HCEC 1CT (cell line): ENCODE data around the gene GJB3.

ENCODE experiments used
- DNase-seq: peaks from one replicate; pipeline ENCODE4 v3.0.0-alpha.2; 2017

The GJB3 gene

GRCh38 chr1:34827341-34827941 is 46.4 kb downstream of the GJB3 start:
- DNase-seq: no peak

- DNase-seq: no peak
These were observed 47.6 kb downstream of the GJB3 start for GRCh38 chr1:34828611-34829010.

GRCh38 chr1:34829250-34829649 is 48.2 kb downstream of the GJB3 start:
- no peak for DNase-seq

- no peak for DNase-seq
These were observed 50.8 kb downstream of the GJB3 start for GRCh38 chr1:34831721-34832246.

DNA sequence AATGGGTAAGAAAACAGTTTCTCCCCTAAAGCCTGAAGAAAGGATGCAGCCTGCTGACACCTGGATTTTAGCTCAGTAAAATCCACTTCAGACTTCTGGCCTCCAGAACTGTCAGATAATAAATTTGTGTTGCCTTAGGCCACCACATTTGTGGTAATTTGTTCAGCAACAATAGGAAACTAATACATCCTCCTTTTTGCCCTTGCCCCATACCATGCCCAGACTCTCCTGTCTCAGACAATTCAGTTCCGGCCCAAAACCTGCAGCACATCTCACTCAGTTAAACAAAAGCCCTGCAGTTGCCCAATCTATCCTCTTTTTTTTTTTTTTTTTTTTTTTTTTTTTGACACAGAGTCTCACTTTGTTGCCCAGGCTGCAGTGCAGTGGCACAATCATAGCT is 52.7 kb downstream of the GJB3 start:
- DNase-seq: no peak
